WTC11 (cell line): ENCODE data around the gene SH3GL1. TPM values are rescaled to one million over a fixed set of nuclear protein-coding genes. Genes with fewer than 3 reads are reported as not detected.

Source experiments
- ATAC-seq: fragments of 200-7000 bp; cut with Tn5 transposase; 2 replicates; pipeline ENCODE4 v1.10.0; 2021; ENCODE audit warnings: mild to moderate bottlenecking, moderate library complexity
- CTCF ChIA-PET: fragments of 300-600 bp; sonication (Branson Sonifier 250); formaldehyde crosslinking; loops from one replicate; lab custom pipeline; 2021; ENCODE audit warnings: antibody characterized with exemption; lab: Charles Lee
- POLR2A ChIA-PET: fragments of 350-600 bp; sonication (Branson Sonifier 250); formaldehyde crosslinking; loops from one replicate; lab custom pipeline; 2021; ENCODE audit warnings: antibody characterized with exemption; lab: Charles Lee
- DNase-seq: peaks from one replicate; pipeline ENCODE4 v3.0.0; 2021; ENCODE audit warnings: low spot score
- H3K27ac Mint-ChIP-seq: 2 replicates; pipeline ENCODE4 v1.8.0; 2021; ENCODE audit warnings: mixed read lengths
- H3K27me3 Mint-ChIP-seq: 2 replicates; pipeline ENCODE4 v1.8.0; 2021; ENCODE audit warnings: low read depth, mild to moderate bottlenecking, moderate library complexity, mixed read lengths
- H3K36me3 Mint-ChIP-seq: 2 replicates; pipeline ENCODE4 v1.8.0; 2021; ENCODE audit warnings: mixed read lengths
- H3K4me1 Mint-ChIP-seq: 2 replicates; pipeline ENCODE4 v1.8.0; 2022; ENCODE audit warnings: mixed read lengths
- H3K4me3 Mint-ChIP-seq: 2 replicates; pipeline ENCODE4 v1.8.0; 2021; ENCODE audit warnings: mild to moderate bottlenecking, moderate library complexity, mixed read lengths
- H3K9me3 Mint-ChIP-seq: 2 replicates; pipeline ENCODE4 v1.8.0; 2021; ENCODE audit warnings: mixed read lengths
- ARID4B ChIP-seq: sonication (generic); formaldehyde crosslinking; IDR thresholded peaks from 2 replicates; pipeline ENCODE4 v1.8.0; 2023; ENCODE audit warnings: missing genetic modification reagents, mild to moderate bottlenecking, borderline replicate concordance
- E2F5 ChIP-seq: sonication (generic); formaldehyde crosslinking; IDR thresholded peaks from 2 replicates; pipeline ENCODE4 v1.8.1; 2022; ENCODE audit warnings: mild to moderate bottlenecking, moderate library complexity, missing genetic modification reagents
- ELF4 ChIP-seq: sonication (generic); formaldehyde crosslinking; IDR thresholded peaks from 2 replicates; pipeline ENCODE4 v1.8.1; 2022; ENCODE audit warnings: low read depth, mild to moderate bottlenecking, moderate library complexity, missing genetic modification reagents
- FOXK1 ChIP-seq: sonication (generic); formaldehyde crosslinking; IDR thresholded peaks from 2 replicates; pipeline ENCODE4 v1.8.0; 2022; ENCODE audit warnings: mild to moderate bottlenecking, moderate library complexity, missing genetic modification reagents
- GTF2I ChIP-seq: fragments of 250-450 bp; sonication (Bioruptor Pico); conservative IDR thresholded peaks from 2 replicates; pipeline ENCODE4 v1.4.0; 2021; ENCODE audit warnings: mild to moderate bottlenecking
- IRF2 ChIP-seq: sonication (generic); formaldehyde crosslinking; IDR thresholded peaks from 2 replicates; pipeline ENCODE4 v1.8.0; 2022; ENCODE audit warnings: low read depth, missing genetic modification reagents, borderline replicate concordance
- TP53 ChIP-seq: sonication (generic); formaldehyde crosslinking; IDR thresholded peaks from 2 replicates; pipeline ENCODE4 v1.8.1; 2023; ENCODE audit warnings: mild to moderate bottlenecking, missing genetic modification reagents
- ZBTB21 ChIP-seq: sonication (generic); formaldehyde crosslinking; IDR thresholded peaks from 2 replicates; pipeline ENCODE4 v1.8.1; 2023; ENCODE audit warnings: mild to moderate bottlenecking, missing genetic modification reagents, borderline replicate concordance
- ZNF121 ChIP-seq: sonication (generic); formaldehyde crosslinking; IDR thresholded peaks from 2 replicates; pipeline ENCODE4 v1.8.0; 2023; ENCODE audit warnings: missing genetic modification reagents
- ZNF219 ChIP-seq: sonication (generic); formaldehyde crosslinking; IDR thresholded peaks from 2 replicates; pipeline ENCODE4 v1.8.0; 2023; ENCODE audit warnings: missing genetic modification reagents, mild to moderate bottlenecking, borderline replicate concordance
- ZNF423 ChIP-seq: fragments of 250-450 bp; sonication (Bioruptor Pico); IDR thresholded peaks from 2 replicates; pipeline ENCODE4 v2.1.2; 2022; ENCODE audit warnings: mild to moderate bottlenecking, moderate library complexity
- total RNA-seq: library from RNA; stranded (reverse); gene quantifications from 3 replicates; pipeline ENCODE4 v1.2.3, GENCODE V29; 2021
- TF ChIP-seq, protein P1 (sequence below): fragments of 200-600 bp; IDR thresholded peaks from 2 replicates; pipeline ENCODE4 v1.8.0; 2022; ENCODE audit warnings: antibody characterized with exemption
- TF ChIP-seq, protein P2 (sequence below): sonication (generic); formaldehyde crosslinking; IDR thresholded peaks from 2 replicates; pipeline ENCODE4 v1.8.1; 2023; ENCODE audit warnings: mild to moderate bottlenecking, missing genetic modification reagents

Gene SH3GL1
- total RNA-seq, 1 experiment from 2014 or later = 109 TPM

DNA sequence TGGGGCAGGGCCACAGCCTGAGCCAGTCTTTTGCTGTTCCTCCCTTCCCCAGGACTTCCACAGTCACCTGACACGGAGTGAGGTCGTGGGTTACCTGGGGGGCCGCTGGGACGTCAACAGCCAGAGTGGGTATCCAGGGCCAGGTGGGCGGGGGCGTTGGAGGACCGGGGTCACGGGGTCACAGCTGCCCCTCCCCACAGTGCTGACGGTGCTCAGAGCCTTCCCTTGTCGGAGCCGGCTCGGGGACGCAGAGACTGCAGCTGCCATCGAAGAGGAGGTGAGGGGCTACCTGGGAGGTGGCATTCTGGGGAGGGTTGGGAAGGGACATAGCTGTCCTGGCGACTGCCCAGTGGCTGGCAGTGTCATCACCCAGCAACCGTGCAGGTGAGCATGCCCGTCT is 45.5 kb downstream of the SH3GL1 start (continued):
- TF ChIP-seq E2F5 (CRISPR knock-in tag) = no peak
- TF ChIP-seq GTF2I (CRISPR knock-in tag) = no peak
- no peak for TF ChIP-seq FOXK1 (CRISPR knock-in tag)
- TF ChIP-seq ZNF121 (CRISPR knock-in tag) = no peak
- TF ChIP-seq TP53 (CRISPR knock-in tag) = no peak

- H3K27ac Mint-ChIP-seq = no peak overlapping the region
- no peak for ATAC-seq
- H3K27me3 Mint-ChIP-seq = no peaks in the 10 kb centered on the region
- TF ChIP-seq ELF4 (no peak), IRF2 (no peak), ARID4B (CRISPR knock-in tag) (no peak), FOXK1 (CRISPR knock-in tag) (no peak), ZBTB21 (CRISPR knock-in tag) (no peak), ZNF423 (CRISPR knock-in tag) (no peak)
- TF ChIP-seq, protein P1, sequence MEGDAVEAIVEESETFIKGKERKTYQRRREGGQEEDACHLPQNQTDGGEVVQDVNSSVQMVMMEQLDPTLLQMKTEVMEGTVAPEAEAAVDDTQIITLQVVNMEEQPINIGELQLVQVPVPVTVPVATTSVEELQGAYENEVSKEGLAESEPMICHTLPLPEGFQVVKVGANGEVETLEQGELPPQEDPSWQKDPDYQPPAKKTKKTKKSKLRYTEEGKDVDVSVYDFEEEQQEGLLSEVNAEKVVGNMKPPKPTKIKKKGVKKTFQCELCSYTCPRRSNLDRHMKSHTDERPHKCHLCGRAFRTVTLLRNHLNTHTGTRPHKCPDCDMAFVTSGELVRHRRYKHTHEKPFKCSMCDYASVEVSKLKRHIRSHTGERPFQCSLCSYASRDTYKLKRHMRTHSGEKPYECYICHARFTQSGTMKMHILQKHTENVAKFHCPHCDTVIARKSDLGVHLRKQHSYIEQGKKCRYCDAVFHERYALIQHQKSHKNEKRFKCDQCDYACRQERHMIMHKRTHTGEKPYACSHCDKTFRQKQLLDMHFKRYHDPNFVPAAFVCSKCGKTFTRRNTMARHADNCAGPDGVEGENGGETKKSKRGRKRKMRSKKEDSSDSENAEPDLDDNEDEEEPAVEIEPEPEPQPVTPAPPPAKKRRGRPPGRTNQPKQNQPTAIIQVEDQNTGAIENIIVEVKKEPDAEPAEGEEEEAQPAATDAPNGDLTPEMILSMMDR = no peak
- TF ChIP-seq, protein P2, sequence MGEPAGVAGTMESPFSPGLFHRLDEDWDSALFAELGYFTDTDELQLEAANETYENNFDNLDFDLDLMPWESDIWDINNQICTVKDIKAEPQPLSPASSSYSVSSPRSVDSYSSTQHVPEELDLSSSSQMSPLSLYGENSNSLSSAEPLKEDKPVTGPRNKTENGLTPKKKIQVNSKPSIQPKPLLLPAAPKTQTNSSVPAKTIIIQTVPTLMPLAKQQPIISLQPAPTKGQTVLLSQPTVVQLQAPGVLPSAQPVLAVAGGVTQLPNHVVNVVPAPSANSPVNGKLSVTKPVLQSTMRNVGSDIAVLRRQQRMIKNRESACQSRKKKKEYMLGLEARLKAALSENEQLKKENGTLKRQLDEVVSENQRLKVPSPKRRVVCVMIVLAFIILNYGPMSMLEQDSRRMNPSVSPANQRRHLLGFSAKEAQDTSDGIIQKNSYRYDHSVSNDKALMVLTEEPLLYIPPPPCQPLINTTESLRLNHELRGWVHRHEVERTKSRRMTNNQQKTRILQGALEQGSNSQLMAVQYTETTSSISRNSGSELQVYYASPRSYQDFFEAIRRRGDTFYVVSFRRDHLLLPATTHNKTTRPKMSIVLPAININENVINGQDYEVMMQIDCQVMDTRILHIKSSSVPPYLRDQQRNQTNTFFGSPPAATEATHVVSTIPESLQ = no peak
- POLR2A ChIA-PET = no interaction called here
- H3K9me3 Mint-ChIP-seq = no peaks in the 10 kb centered on the region
- CTCF ChIA-PET = interaction anchor here (1.2 to 1.3 kb wide), 2 partner anchors 87 to 88 kb away, joined by 3 to 7 read pairs; no protein-coding TSS in a partner anchor
- DNase-seq = no peak
- H3K4me1 Mint-ChIP-seq = no peaks in the 10 kb centered on the region
- no peak overlapping the region for H3K4me3 Mint-ChIP-seq
- H3K36me3 Mint-ChIP-seq = peaks cover 5% of the 10 kb centered on the region
Measured at GRCh38 chr19:4354282-4354681, 46.1 kb downstream of the SH3GL1 start.

- H3K9me3 Mint-ChIP-seq = no peaks in the 10 kb centered on the region
- peaks cover 5% of the 10 kb centered on the region for H3K36me3 Mint-ChIP-seq
- ChIA-PET CTCF (interaction anchor here (0.5 to 4.2 kb wide), 56 partner anchors 8 to 679 kb away, joined by 3 to 187 read pairs (median 5); partner anchors contain the start of genes CHAF1A, FSD1, HDGFL2 and MPND), POLR2A (interaction anchor here (0.8 to 1.6 kb wide), 2 partner anchors 9 to 86 kb away, joined by 5 to 12 read pairs; partner anchors contain the start of gene MPND)
- H3K27ac Mint-ChIP-seq = no peak overlapping the region
- H3K4me3 Mint-ChIP-seq = no peak overlapping the region
- peak; percentile 78 for DNase-seq
- TF ChIP-seq ZNF219 (CRISPR knock-in tag) = no peak
- TF ChIP-seq, protein P1 = peak; percentile 77
- H3K4me1 Mint-ChIP-seq = no peaks in the 10 kb centered on the region
- ATAC-seq = peak; percentile 84
- H3K27me3 Mint-ChIP-seq = no peaks in the 10 kb centered on the region
Measured at GRCh38 chr19:4352701-4353121, 47.6 kb downstream of the SH3GL1 start.
